ENCODE results near the gene AP2A2.

The AP2A2 gene

DNA sequence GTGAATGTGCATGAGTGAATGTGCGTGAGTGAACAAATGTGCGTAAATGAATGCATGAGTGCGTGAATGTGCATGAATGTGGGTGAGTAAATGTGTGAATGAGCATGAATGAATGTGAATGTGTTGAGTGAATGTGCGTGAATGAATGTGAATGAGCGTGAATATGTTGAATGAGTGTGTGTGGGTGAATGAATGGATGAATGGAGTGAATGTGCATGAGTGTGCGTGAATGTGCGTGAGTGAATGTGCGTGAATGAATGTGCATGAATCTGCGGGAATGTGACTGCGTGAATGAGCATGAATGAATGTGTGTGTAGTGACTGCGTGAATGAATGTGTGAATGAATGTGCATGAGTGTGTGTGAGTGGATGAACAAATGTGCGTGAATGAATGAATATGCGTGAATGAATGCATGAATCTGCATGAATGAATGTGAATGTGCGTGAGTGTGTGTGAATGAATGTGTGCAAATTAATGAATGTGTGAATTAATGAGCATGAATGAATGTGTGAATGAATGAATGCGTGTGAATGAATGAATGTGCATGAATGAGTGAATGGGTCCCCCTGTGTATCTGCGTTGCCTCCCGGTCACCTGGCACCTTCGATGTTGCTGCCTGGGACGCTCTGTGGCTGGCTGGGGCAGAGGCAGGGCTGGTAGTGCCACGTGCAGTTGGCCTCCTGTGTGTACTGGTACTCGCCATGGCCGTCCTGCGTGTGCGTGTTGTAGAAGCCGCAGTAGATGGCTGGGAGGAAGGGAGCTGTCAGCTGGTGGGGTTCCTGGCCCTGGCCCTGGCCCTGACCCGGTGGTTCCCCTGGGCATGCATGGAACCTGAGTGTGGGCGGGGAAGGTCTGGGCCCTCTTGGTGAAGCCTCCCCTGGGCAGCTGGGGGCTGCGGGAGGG, 97.5 kb downstream of the AP2A2 start:
- DNase-seq (ENCODE audit: low read depth) = no peak
- TF ChIP-seq, protein P1, sequence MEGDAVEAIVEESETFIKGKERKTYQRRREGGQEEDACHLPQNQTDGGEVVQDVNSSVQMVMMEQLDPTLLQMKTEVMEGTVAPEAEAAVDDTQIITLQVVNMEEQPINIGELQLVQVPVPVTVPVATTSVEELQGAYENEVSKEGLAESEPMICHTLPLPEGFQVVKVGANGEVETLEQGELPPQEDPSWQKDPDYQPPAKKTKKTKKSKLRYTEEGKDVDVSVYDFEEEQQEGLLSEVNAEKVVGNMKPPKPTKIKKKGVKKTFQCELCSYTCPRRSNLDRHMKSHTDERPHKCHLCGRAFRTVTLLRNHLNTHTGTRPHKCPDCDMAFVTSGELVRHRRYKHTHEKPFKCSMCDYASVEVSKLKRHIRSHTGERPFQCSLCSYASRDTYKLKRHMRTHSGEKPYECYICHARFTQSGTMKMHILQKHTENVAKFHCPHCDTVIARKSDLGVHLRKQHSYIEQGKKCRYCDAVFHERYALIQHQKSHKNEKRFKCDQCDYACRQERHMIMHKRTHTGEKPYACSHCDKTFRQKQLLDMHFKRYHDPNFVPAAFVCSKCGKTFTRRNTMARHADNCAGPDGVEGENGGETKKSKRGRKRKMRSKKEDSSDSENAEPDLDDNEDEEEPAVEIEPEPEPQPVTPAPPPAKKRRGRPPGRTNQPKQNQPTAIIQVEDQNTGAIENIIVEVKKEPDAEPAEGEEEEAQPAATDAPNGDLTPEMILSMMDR (conservative IDR thresholded peaks at IDR 0.05; ENCODE audit: low read depth, low read length) = no peak
- H3K4me3 ChIP-seq (ENCODE audit: low read length) = no peak overlapping the region

DNA sequence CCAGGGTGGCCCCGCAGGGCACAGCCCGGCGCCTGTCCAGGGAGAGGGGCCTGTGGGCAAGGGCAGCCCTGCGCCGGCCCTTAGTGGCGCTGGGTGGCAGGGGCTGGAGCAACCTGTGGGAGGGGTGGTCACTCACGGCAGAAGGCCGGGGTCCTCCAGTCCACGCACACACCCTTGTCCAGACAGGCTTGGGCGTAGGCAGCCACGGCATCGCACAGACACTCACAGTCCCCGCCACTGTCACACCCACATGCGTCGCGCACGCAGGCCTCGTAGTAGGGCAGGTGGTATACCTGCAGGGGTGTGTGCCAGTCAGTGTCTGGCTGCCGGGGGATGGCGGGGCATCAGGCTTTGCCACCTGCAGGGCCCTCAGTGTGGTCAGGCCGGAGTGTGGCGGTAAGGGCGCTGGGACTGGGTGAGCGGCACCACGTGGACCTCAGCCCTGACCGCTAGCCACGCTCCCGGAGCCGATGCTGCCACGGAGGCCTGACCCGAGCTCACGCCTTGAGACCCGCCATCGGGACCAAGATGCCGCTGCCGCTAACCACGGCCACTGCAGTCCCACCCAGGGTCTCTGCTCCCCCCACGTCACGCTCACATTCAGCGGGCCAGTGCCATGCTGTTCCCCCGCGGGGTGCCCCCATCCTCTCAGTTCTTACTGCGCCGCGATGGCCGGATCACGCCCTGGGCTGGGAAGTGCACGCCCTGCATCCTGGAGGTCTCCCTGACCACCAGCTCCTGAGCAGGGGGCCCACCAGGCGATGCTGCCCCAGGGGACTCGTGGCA, 98.3 kb downstream of the AP2A2 start:
- no peak for DNase-seq (ENCODE audit: low read depth)
- TF ChIP-seq, protein P1 (conservative IDR thresholded peaks at IDR 0.05; ENCODE audit: low read depth, low read length) = no peak
- no peak overlapping the region for H3K4me3 ChIP-seq (ENCODE audit: low read length)

DNA sequence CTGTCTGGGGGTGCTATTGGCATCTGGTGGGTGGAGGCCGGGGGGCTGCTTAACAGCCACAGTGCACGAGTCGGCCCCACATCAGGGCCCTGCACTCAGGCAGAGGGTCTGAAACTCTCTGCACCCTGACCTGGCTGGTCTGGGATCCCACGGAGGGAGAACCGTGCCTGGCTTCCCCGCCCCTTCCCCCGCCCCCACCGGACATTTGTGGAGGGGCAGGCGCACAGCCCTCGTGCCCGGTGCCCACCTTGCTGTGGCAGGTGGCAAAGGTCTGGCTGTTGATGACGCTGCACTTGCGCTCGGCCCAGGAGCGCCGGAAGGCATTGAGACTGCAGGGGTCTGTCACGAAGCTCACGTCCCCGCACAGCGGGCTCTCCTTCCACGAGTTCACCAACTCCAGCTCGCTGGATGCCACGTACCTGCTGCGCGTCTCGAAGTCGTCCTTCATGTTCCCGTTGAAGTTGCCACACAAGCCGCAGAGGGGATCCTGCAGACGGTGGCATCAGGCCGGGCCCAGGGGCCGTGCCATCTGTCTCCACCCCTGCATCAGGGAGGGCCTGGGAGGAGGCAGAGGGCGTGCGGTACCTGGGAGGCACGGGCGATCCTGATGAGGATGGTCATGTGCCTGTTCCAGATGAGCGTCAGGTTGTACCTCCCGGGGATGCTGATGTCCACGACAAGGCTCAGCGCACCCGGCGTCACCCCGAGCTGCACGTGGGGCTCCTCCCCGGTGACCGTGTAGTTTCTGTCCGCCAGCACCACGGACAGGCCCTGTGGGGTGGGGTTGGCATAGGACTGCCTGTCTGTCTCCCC, 99.1 kb downstream of the AP2A2 start:
- no peak for DNase-seq (ENCODE audit: low read depth)
- TF ChIP-seq, protein P1 (conservative IDR thresholded peaks at IDR 0.05; ENCODE audit: low read depth, low read length) = no peak
- no peak overlapping the region for H3K4me3 ChIP-seq (ENCODE audit: low read length)

DNA sequence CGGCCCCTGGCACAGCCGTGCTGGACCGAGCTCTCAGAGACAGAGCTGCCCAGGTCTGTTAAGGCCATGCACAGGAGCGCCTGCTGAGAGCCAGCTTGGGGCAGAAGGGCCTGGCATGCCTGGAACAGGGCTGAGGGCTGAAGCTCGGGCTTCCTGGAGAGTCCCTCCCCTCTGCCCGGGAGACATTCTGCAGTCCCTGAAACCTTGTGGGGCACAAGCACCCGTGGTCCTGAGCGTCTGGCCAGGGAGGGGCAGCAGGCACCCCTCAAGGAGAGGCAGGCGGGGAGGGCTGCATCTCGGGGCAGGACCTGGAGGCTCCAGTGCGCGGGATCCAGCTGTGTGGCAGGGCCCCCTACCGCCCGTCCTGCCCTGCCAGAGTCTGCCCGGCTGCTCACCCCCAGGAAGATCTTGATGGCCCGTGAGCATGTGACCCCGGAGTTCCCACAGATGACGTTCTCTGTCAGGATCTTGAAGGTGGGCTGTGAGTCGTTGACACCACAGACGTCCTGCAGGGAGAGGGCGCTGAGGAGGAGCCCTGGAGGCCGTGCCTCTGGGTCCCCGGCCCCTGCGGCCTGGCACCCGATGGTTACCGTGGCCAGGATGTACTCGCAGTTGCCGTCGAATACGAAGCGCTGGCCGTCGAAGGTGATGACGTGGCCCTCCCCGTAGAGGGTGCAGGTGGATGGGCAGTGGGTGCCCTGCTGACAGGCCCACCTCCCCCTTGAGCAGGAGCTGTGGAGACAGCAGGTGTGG, 99.9 kb downstream of the AP2A2 start:
- TF ChIP-seq, protein P1 (conservative IDR thresholded peaks at IDR 0.05; ENCODE audit: low read depth, low read length) = no peak
- H3K4me3 ChIP-seq (ENCODE audit: low read length) = no peak overlapping the region
- no peak for DNase-seq (ENCODE audit: low read depth)

DNA sequence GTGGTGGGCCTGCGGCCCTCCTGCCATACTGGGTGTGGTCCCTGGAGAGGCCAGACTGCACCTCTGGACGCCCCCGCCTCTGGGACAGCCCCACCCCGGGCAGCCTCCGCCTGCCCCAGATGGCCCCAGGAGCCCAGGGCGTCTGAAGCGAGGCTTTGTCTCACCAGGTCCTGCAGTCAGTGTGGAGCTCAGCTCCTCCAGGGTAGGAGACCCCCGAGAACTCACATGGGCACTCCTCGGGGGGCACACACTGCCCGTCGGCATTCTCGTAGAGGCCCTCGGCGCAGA, 100.4 kb downstream of the AP2A2 start:
- H3K4me3 ChIP-seq (ENCODE audit: low read length) = no peak overlapping the region
- TF ChIP-seq, protein P1 (conservative IDR thresholded peaks at IDR 0.05; ENCODE audit: low read depth, low read length) = no peak
- DNase-seq (ENCODE audit: low read depth) = no peak

DNA sequence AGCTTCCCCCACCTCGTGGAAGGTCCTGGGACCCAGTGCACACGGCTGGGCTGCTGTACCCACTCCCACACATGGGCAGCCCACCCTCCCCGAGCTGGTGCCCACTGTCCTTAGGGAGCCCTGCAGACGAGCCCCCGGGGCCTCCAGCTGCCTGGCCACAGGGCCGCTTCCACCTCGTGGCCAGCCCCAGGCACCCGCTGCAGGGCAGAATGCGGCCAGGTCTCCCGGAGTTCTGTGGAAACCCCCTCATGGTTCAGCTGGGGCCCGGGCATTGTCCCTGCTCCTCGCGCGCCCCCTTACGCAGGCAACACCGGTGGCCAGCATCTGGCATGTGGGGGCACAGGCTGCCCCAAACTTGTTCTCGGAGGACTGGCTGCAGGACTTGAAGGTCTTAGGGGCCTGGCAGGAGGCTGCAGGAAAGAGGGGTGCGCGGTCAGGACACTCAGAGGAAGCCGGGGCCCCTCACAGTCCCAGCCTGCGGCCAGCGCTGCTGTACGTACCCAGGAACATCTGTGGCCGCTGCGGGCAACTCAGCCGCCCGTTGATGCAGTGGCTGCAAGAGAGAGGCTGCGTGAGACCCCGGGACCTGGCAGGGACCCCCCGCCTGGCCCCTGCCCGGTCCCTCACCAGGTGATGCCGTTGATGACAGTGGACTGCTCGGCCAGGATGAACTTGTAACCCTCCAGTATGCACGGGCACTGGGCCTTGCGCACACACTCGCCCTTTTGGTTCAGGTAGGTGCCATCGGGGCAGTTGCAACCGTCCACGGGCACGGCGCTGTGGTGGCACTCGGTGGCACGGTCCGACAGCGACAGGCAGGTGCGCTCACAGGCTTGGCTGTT, 101.2 kb downstream of the AP2A2 start:
- H3K4me3 ChIP-seq (ENCODE audit: low read length) = no peak overlapping the region
- no peak for DNase-seq (ENCODE audit: low read depth)
- TF ChIP-seq, protein P1 (conservative IDR thresholded peaks at IDR 0.05; ENCODE audit: low read depth, low read length) = no peak

Measured in retinal pigment epithelial cell (primary cell).